ENCODE data around the gene CYBRD1. TPM values are rescaled to one million over a fixed set of nuclear protein-coding genes. Genes with fewer than 3 reads are reported as not detected.

The CYBRD1 gene
- total RNA-seq, 1 experiment from 2014 or later = 7.9 TPM

DNA sequence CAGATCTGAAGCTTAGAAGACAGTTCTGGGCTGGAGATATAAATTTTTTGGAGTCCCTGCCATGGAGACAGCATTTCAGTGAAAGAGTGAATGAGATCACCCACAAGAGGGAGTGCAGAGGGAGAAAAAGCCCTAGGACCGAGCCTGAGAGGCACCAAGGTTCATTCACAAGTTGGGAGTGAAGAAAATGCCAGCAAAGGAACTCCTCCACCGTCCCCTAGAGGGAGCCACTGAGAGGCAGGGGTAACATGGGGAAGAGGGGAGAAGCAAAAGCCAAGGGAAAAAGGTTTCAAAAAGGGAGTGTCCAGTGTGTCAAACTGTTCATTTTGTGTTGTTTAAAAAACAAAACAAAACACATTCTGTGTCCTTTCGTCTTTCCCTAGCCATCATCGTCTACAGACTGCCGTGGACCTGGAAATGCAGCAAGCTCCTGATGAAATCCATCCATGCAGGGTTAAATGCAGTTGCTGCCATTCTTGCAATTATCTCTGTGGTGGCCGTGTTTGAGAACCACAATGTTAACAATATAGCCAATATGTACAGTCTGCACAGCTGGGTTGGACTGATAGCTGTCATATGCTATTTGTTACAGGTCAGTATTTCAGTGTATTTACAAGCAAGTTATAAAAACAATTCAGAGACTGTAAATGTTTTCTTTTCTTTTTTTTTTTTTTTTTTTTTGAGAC lies 19.1 kb downstream of the CYBRD1 start (continued):
- TF ChIP-seq, protein P1, sequence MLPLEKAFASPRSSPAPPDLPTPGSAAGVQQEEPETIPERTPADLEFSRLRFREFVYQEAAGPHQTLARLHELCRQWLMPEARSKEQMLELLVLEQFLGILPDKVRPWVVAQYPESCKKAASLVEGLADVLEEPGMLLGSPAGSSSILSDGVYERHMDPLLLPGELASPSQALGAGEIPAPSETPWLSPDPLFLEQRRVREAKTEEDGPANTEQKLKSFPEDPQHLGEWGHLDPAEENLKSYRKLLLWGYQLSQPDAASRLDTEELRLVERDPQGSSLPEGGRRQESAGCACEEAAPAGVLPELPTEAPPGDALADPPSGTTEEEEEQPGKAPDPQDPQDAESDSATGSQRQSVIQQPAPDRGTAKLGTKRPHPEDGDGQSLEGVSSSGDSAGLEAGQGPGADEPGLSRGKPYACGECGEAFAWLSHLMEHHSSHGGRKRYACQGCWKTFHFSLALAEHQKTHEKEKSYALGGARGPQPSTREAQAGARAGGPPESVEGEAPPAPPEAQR (CRISPR knock-in tag; IDR thresholded peaks at IDR 0.05) = 0 out of 2 replicates have a peak, but pooled peaks have one; percentile 31
- no peak for TF ChIP-seq ATF1 (CRISPR knock-in tag; IDR thresholded peaks at IDR 0.05)

DNA sequence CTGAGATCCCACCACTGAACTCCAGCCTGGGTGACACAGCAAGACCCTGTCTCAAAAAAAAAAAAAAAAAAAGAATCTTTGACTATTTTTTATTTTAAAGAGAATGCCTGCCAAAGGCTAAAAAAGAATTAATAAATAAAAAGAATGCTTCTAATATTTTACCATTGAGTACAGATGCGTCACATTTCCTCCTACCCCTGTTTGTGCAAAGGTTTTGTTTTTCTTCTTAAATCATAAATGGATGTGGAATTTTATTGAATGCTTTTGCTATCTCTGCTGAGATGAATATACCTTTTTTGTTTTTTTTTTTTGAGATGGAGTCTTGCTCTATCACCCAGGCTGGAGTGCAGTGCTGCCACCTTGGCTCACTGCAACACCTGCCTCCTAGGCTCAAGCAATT lies 22.8 kb downstream of the CYBRD1 start:
- ATAC-seq (no peak), DNase-seq (ENCODE audit: low spot score) (no peak)
- POLR2A ChIA-PET = interaction anchor here (0.6 kb wide), 1 partner anchor 518 kb away, joined by 6 read pairs; no protein-coding TSS in a partner anchor
- H3K4me3 Mint-ChIP-seq = no peak overlapping the region
- TF ChIP-seq ZBTB21 (CRISPR knock-in tag; IDR thresholded peaks at IDR 0.05; ENCODE audit: borderline replicate concordance) (no peak), FOXK1 (CRISPR knock-in tag; IDR thresholded peaks at IDR 0.05) (no peak), ZNF263 (CRISPR knock-in tag; IDR thresholded peaks at IDR 0.05; ENCODE audit: low read depth) (no peak), TP53 (CRISPR knock-in tag; IDR thresholded peaks at IDR 0.05) (no peak), SOX15 (CRISPR knock-in tag; IDR thresholded peaks at IDR 0.05) (no peak), NR3C1 (CRISPR knock-in tag; conservative IDR thresholded peaks at IDR 0.05; ENCODE audit: low read depth) (no peak), ZNF219 (CRISPR knock-in tag; IDR thresholded peaks at IDR 0.05; ENCODE audit: borderline replicate concordance) (no peak), RORB (CRISPR knock-in tag; IDR thresholded peaks at IDR 0.05) (no peak)
- TF ChIP-seq, protein P2, sequence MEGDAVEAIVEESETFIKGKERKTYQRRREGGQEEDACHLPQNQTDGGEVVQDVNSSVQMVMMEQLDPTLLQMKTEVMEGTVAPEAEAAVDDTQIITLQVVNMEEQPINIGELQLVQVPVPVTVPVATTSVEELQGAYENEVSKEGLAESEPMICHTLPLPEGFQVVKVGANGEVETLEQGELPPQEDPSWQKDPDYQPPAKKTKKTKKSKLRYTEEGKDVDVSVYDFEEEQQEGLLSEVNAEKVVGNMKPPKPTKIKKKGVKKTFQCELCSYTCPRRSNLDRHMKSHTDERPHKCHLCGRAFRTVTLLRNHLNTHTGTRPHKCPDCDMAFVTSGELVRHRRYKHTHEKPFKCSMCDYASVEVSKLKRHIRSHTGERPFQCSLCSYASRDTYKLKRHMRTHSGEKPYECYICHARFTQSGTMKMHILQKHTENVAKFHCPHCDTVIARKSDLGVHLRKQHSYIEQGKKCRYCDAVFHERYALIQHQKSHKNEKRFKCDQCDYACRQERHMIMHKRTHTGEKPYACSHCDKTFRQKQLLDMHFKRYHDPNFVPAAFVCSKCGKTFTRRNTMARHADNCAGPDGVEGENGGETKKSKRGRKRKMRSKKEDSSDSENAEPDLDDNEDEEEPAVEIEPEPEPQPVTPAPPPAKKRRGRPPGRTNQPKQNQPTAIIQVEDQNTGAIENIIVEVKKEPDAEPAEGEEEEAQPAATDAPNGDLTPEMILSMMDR (IDR thresholded peaks at IDR 0.05) = no peak
- TF ChIP-seq, protein P3, sequence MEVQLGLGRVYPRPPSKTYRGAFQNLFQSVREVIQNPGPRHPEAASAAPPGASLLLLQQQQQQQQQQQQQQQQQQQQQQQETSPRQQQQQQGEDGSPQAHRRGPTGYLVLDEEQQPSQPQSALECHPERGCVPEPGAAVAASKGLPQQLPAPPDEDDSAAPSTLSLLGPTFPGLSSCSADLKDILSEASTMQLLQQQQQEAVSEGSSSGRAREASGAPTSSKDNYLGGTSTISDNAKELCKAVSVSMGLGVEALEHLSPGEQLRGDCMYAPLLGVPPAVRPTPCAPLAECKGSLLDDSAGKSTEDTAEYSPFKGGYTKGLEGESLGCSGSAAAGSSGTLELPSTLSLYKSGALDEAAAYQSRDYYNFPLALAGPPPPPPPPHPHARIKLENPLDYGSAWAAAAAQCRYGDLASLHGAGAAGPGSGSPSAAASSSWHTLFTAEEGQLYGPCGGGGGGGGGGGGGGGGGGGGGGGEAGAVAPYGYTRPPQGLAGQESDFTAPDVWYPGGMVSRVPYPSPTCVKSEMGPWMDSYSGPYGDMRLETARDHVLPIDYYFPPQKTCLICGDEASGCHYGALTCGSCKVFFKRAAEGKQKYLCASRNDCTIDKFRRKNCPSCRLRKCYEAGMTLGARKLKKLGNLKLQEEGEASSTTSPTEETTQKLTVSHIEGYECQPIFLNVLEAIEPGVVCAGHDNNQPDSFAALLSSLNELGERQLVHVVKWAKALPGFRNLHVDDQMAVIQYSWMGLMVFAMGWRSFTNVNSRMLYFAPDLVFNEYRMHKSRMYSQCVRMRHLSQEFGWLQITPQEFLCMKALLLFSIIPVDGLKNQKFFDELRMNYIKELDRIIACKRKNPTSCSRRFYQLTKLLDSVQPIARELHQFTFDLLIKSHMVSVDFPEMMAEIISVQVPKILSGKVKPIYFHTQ (CRISPR knock-in tag; IDR thresholded peaks at IDR 0.05) = no peak
- H3K9me3 Mint-ChIP-seq = no peaks in the 10 kb centered on the region
- H3K27ac Mint-ChIP-seq = no peak overlapping the region
- H3K36me3 Mint-ChIP-seq = no peaks in the 10 kb centered on the region; the same call in 1 of the 2 replicates
- H3K4me1 Mint-ChIP-seq = no peaks in the 10 kb centered on the region
- CTCF ChIA-PET = interaction anchor here (0.7 kb wide), 1 partner anchor 462 kb away, joined by 4 read pairs; no protein-coding TSS in a partner anchor
- no peaks in the 10 kb centered on the region for H3K27me3 Mint-ChIP-seq (ENCODE audit: low read depth)

DNA sequence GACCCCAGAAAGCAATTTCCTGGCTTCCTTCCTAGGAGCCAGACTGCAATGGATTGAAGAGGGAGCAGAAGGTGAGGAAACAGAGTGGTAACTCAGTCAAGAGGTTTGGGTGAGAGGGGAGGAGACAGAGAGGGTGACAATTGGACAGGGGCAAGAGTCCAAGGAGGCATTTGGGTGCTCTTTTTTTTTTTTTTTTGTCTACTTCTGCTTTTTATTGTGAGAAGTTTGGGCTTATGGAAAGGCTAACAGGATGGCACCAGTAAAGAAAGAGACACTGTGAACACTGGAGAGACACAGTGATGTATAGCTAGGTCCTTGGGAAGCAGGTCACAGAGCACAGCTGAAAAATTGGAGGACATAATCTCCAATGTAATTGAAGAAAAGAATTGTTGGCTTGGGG lies 25.0 kb downstream of the CYBRD1 start:
- no peak overlapping the region for H3K4me3 Mint-ChIP-seq
- no peaks in the 10 kb centered on the region for H3K9me3 Mint-ChIP-seq
- ChIA-PET POLR2A (no interaction called here), CTCF (no interaction called here)
- H3K36me3 Mint-ChIP-seq = no peaks in the 10 kb centered on the region
- ATAC-seq = no peak
- H3K27me3 Mint-ChIP-seq (ENCODE audit: low read depth) = no peaks in the 10 kb centered on the region
- H3K27ac Mint-ChIP-seq = no peak overlapping the region
- H3K4me1 Mint-ChIP-seq = no peaks in the 10 kb centered on the region
- DNase-seq (ENCODE audit: low spot score) = no peak
- TF ChIP-seq, protein P4, sequence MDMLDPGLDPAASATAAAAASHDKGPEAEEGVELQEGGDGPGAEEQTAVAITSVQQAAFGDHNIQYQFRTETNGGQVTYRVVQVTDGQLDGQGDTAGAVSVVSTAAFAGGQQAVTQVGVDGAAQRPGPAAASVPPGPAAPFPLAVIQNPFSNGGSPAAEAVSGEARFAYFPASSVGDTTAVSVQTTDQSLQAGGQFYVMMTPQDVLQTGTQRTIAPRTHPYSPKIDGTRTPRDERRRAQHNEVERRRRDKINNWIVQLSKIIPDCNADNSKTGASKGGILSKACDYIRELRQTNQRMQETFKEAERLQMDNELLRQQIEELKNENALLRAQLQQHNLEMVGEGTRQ (CRISPR knock-in tag; IDR thresholded peaks at IDR 0.05) = no peak
- TF ChIP-seq, protein P5, sequence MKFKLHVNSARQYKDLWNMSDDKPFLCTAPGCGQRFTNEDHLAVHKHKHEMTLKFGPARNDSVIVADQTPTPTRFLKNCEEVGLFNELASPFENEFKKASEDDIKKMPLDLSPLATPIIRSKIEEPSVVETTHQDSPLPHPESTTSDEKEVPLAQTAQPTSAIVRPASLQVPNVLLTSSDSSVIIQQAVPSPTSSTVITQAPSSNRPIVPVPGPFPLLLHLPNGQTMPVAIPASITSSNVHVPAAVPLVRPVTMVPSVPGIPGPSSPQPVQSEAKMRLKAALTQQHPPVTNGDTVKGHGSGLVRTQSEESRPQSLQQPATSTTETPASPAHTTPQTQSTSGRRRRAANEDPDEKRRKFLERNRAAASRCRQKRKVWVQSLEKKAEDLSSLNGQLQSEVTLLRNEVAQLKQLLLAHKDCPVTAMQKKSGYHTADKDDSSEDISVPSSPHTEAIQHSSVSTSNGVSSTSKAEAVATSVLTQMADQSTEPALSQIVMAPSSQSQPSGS (CRISPR knock-in tag; IDR thresholded peaks at IDR 0.05; ENCODE audit: borderline replicate concordance, low read depth) = no peak
- TF ChIP-seq SOX15 (CRISPR knock-in tag; IDR thresholded peaks at IDR 0.05) (no peak), FOXP1 (CRISPR knock-in tag; IDR thresholded peaks at IDR 0.05; ENCODE audit: borderline replicate concordance) (no peak), ESRRA (CRISPR knock-in tag; IDR thresholded peaks at IDR 0.05; ENCODE audit: borderline replicate concordance) (no peak)
- TF ChIP-seq, protein P6, sequence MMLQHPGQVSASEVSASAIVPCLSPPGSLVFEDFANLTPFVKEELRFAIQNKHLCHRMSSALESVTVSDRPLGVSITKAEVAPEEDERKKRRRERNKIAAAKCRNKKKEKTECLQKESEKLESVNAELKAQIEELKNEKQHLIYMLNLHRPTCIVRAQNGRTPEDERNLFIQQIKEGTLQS (CRISPR knock-in tag; conservative IDR thresholded peaks at IDR 0.05) = no peak
- TF ChIP-seq, protein P7, sequence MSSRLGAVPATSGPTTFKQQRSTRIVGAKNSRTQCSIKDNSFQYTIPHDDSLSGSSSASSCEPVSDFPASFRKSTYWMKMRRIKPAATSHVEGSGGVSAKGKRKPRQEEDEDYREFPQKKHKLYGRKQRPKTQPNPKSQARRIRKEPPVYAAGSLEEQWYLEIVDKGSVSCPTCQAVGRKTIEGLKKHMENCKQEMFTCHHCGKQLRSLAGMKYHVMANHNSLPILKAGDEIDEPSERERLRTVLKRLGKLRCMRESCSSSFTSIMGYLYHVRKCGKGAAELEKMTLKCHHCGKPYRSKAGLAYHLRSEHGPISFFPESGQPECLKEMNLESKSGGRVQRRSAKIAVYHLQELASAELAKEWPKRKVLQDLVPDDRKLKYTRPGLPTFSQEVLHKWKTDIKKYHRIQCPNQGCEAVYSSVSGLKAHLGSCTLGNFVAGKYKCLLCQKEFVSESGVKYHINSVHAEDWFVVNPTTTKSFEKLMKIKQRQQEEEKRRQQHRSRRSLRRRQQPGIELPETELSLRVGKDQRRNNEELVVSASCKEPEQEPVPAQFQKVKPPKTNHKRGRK (CRISPR knock-in tag; IDR thresholded peaks at IDR 0.05; ENCODE audit: borderline replicate concordance) = no peak
- TF ChIP-seq, protein P8, sequence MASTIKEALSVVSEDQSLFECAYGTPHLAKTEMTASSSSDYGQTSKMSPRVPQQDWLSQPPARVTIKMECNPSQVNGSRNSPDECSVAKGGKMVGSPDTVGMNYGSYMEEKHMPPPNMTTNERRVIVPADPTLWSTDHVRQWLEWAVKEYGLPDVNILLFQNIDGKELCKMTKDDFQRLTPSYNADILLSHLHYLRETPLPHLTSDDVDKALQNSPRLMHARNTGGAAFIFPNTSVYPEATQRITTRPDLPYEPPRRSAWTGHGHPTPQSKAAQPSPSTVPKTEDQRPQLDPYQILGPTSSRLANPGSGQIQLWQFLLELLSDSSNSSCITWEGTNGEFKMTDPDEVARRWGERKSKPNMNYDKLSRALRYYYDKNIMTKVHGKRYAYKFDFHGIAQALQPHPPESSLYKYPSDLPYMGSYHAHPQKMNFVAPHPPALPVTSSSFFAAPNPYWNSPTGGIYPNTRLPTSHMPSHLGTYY (CRISPR knock-in tag; IDR thresholded peaks at IDR 0.05) = no peak

Data from WTC11 (cell line).